ENCODE measurements around the gene SHH. TPM values are rescaled to one million over a fixed set of nuclear protein-coding genes. Genes with fewer than 3 reads are reported as not detected.

The SHH gene
- total RNA-seq, 2 donors from 2014 or later, result 0.32 to 1.2 TPM

GRCh38 chr7:155846936-155847335, 34.7 kb upstream of the SHH start:
- no peak for TF ChIP-seq POLR2A (IDR thresholded peaks at IDR 0.05)
- no peak for TF ChIP-seq CTCF (IDR thresholded peaks at IDR 0.05)
- no peak for TF ChIP-seq POLR2AphosphoS5 (IDR thresholded peaks at IDR 0.05)
- no peaks in the 10 kb centered on the region for H3K4me1 ChIP-seq (replicated peaks)
- intact Hi-C loops (cut with DNase I), result no loop called here
- no peaks in the 10 kb centered on the region for H3K9me3 ChIP-seq
- H3K27ac ChIP-seq, result no peak overlapping the region
- no peak overlapping the region for H3K4me3 ChIP-seq
- no peak for DNase-seq (ENCODE audit: low spot score)
- no peaks in the 10 kb centered on the region for H3K36me3 ChIP-seq
- no peaks in the 10 kb centered on the region for H3K27me3 ChIP-seq (replicated peaks; ENCODE audit: insufficient read depth)
- WGBS, result 88% methylated on average over 15 of the region's 15 CpGs

GRCh38 chr7:155846156-155846555, 33.9 kb upstream of the SHH start:
- no peaks in the 10 kb centered on the region for H3K9me3 ChIP-seq
- no peaks in the 10 kb centered on the region for H3K4me1 ChIP-seq (replicated peaks)
- no peak overlapping the region for H3K4me3 ChIP-seq
- no peak for TF ChIP-seq POLR2A (IDR thresholded peaks at IDR 0.05)
- TF ChIP-seq POLR2AphosphoS5 (IDR thresholded peaks at IDR 0.05), result no peak
- intact Hi-C loops (cut with DNase I), result no loop called here
- 86% methylated on average over 5 of the region's 5 CpGs for WGBS
- H3K27ac ChIP-seq, result no peak overlapping the region
- DNase-seq (ENCODE audit: low spot score), result no peak
- H3K27me3 ChIP-seq (replicated peaks; ENCODE audit: insufficient read depth), result no peaks in the 10 kb centered on the region
- H3K36me3 ChIP-seq, result no peaks in the 10 kb centered on the region

- Histone ChIP-seq H3K4me3 (no peak overlapping the region), H3K27ac (no peak overlapping the region), H3K36me3 (no peaks in the 10 kb centered on the region), H3K9me3 (no peaks in the 10 kb centered on the region), H3K27me3 (replicated peaks; ENCODE audit: insufficient read depth) (peaks cover 2% of the 10 kb centered on the region), H3K4me1 (replicated peaks) (no peaks in the 10 kb centered on the region)
- intact Hi-C loops (cut with DNase I), result no loop called here
- no peak for TF ChIP-seq CTCF (IDR thresholded peaks at IDR 0.05)
- TF ChIP-seq POLR2AphosphoS5 (IDR thresholded peaks at IDR 0.05), result no peak
- TF ChIP-seq POLR2A (IDR thresholded peaks at IDR 0.05), result no peak
- no peak for DNase-seq (ENCODE audit: low spot score)
- WGBS, result 92% methylated on average over 14 of the region's 14 CpGs
These were observed 33.0 kb upstream of the SHH start for GRCh38 chr7:155845226-155845625.

- H3K27me3 ChIP-seq (replicated peaks; ENCODE audit: insufficient read depth), result peaks cover 2% of the 10 kb centered on the region
- TF ChIP-seq POLR2AphosphoS5 (IDR thresholded peaks at IDR 0.05), result no peak
- H3K36me3 ChIP-seq, result no peaks in the 10 kb centered on the region
- no peak overlapping the region for H3K27ac ChIP-seq
- H3K9me3 ChIP-seq, result no peaks in the 10 kb centered on the region
- H3K4me3 ChIP-seq, result no peak overlapping the region
- intact Hi-C loops (cut with DNase I), result no loop called here
- 88% methylated on average over 15 of the region's 16 CpGs for WGBS
- H3K4me1 ChIP-seq (replicated peaks), result no peaks in the 10 kb centered on the region
- DNase-seq (ENCODE audit: low spot score), result no peak
These were observed 32.3 kb upstream of the SHH start for GRCh38 chr7:155844526-155844925.

GRCh38 chr7:155844019-155844453, 31.8 kb upstream of the SHH start:
- no peak overlapping the region for H3K4me3 ChIP-seq
- H3K27ac ChIP-seq, result no peak overlapping the region
- no peak for TF ChIP-seq POLR2AphosphoS5 (IDR thresholded peaks at IDR 0.05)
- TF ChIP-seq CTCF (IDR thresholded peaks at IDR 0.05), result peak in 1 of 4 experiments; percentile 42
- TF ChIP-seq POLR2A (IDR thresholded peaks at IDR 0.05), result no peak
- intact Hi-C loops (cut with DNase I), result no loop called here
- H3K36me3 ChIP-seq, result no peaks in the 10 kb centered on the region
- no peaks in the 10 kb centered on the region for H3K9me3 ChIP-seq
- no peak for DNase-seq (ENCODE audit: low spot score)
- WGBS, result 51% methylated on average over 14 of the region's 14 CpGs
- H3K27me3 ChIP-seq (replicated peaks; ENCODE audit: insufficient read depth), result peaks cover 2% of the 10 kb centered on the region
- H3K4me1 ChIP-seq (replicated peaks), result no peaks in the 10 kb centered on the region

- no peak for DNase-seq (ENCODE audit: low spot score)
- Histone ChIP-seq H3K27me3 (replicated peaks; ENCODE audit: insufficient read depth) (peaks cover 2% of the 10 kb centered on the region), H3K4me3 (no peak overlapping the region), H3K27ac (no peak overlapping the region), H3K4me1 (replicated peaks) (no peaks in the 10 kb centered on the region), H3K36me3 (no peaks in the 10 kb centered on the region), H3K9me3 (no peaks in the 10 kb centered on the region)
- TF ChIP-seq POLR2AphosphoS5 (IDR thresholded peaks at IDR 0.05), result no peak
- TF ChIP-seq CTCF (IDR thresholded peaks at IDR 0.05), result no peak
- no peak for TF ChIP-seq POLR2A (IDR thresholded peaks at IDR 0.05)
- WGBS, result 85% methylated on average over 20 of the region's 20 CpGs
- intact Hi-C loops (cut with DNase I), result no loop called here
These were observed 31.3 kb upstream of the SHH start for GRCh38 chr7:155843426-155844018.

All from prostate gland (tissue), 2 donors.